HTERT RPE-1 (cell line): Measurements from ENCODE around the gene NEU4.

ENCODE experiments used
- in situ Hi-C: fragments of 300-500 bp; cut with MboI; formaldehyde crosslinking; loops from 4 replicates; pipeline ENCODE4 v1.14.3; 2020; ENCODE audit warnings: low sequenced_read_pairs

NEU4 gene

GRCh38 chr2:241850544-241851324 lies 41.7 kb downstream of the NEU4 start:
- in situ Hi-C loops, result no loop called here

GRCh38 chr2:241851325-241852115 lies 42.5 kb downstream of the NEU4 start:
- in situ Hi-C loops, result no loop called here

GRCh38 chr2:241852116-241852980 lies 43.4 kb downstream of the NEU4 start:
- in situ Hi-C loops, result no loop called here

- in situ Hi-C loops, result no loop called here
Measured at GRCh38 chr2:241852981-241853631, 44.1 kb downstream of the NEU4 start.

GRCh38 chr2:241853651-241854341 lies 44.8 kb downstream of the NEU4 start:
- in situ Hi-C loops, result no loop called here

- in situ Hi-C loops, result no loop called here
Measured at GRCh38 chr2:241854342-241855244, 45.6 kb downstream of the NEU4 start.

GRCh38 chr2:241855245-241855887 lies 46.4 kb downstream of the NEU4 start:
- in situ Hi-C loops, result no loop called here

GRCh38 chr2:241855888-241856422 lies 47.0 kb downstream of the NEU4 start:
- in situ Hi-C loops, result no loop called here

GRCh38 chr2:241857041-241857541 lies 48.1 kb downstream of the NEU4 start:
- in situ Hi-C loops, result no loop called here

GRCh38 chr2:241857572-241858121 lies 48.7 kb downstream of the NEU4 start:
- in situ Hi-C loops, result no loop called here

GRCh38 chr2:241858206-241859016 lies 49.4 kb downstream of the NEU4 start, which contains the start of gene PDCD1:
PDCD1 (minus strand) TSS chr2:241858894; CDS start chr2:241858838, 56 bp downstream.
- in situ Hi-C loops, result no loop called here

- in situ Hi-C loops, result no loop called here
Measured at GRCh38 chr2:241859017-241859435, 50.0 kb downstream of the NEU4 start.

- in situ Hi-C loops, result no loop called here
Measured at GRCh38 chr2:241859436-241860183, 50.6 kb downstream of the NEU4 start.

- in situ Hi-C loops, result no loop called here
Measured at GRCh38 chr2:241860184-241861078, 51.4 kb downstream of the NEU4 start.

GRCh38 chr2:241861264-241861663 lies 52.3 kb downstream of the NEU4 start:
- in situ Hi-C loops, result no loop called here
